HCT116 (cell line): ENCODE data around the gene KCNJ8.

Experiments used
- CTCF ChIP-seq, 3 experiments: fragments of 200-600 bp in 1 of 3; sonication (generic) in 1 of 3; IDR thresholded peaks in 2 of 3; conservative IDR thresholded peaks in 1 of 3; 2 replicates each; pipeline ENCODE4 v1.5.1; 2012 to 2017; ENCODE audit warnings: low read depth in 2 of 3, low read length in 2 of 3, antibody characterized with exemption in 1 of 3, borderline replicate concordance in 1 of 3, control low read depth in 1 of 3, mild to moderate bottlenecking in 1 of 3, mixed read lengths in 1 of 3, mixed run types in 1 of 3, moderate library complexity in 1 of 3; ENCODE audit not compliant: insufficient read depth in 1 of 3
- POLR2A ChIP-seq: IDR thresholded peaks from 2 replicates; pipeline ENCODE4 v1.7.0; 2011; ENCODE audit warnings: borderline replicate concordance; ENCODE audit not compliant: insufficient read depth, insufficient read length; ENCODE audit errors: extremely low read depth
- SIN3A ChIP-seq: IDR thresholded peaks from 2 replicates; pipeline ENCODE4 v1.6.1; 2012; ENCODE audit warnings: low read depth

GRCh38 chr12:21773806-21774205 lies 700 bp downstream of the KCNJ8 start:
- TF ChIP-seq CTCF (IDR thresholded peaks at IDR 0.05 in 2 of 3, conservative IDR thresholded peaks at IDR 0.05 in 1 of 3; ENCODE audit: borderline replicate concordance in 1 of 3, insufficient read depth in 1 of 3, low read depth in 2 of 3, low read length in 2 of 3) = no peak
- TF ChIP-seq SIN3A = no peak
- no peak for TF ChIP-seq POLR2A
